CD4-positive, alpha-beta T cell treated with Interleukin-21 for 1 hour (primary cell): ENCODE results near the gene DMTF1.
"Not testable (repeated sequence)": the region's sequence is repeated elsewhere in the genome, so short reads cannot be mapped to it uniquely, and the experiment has no call there.

Experiments used
- DNase-seq: peaks from one replicate; pipeline ENCODE4 v3.0.0-alpha.2; 2020

DMTF1 gene

GRCh38 chr7:87202208-87202607 lies 50.0 kb downstream of the DMTF1 start:
- no peak for DNase-seq

GRCh38 chr7:87202705-87203104 lies 50.5 kb downstream of the DMTF1 start:
- DNase-seq, result no peak

- DNase-seq, result not testable (repeated sequence)
Measured at GRCh38 chr7:87203929-87204328, 51.7 kb downstream of the DMTF1 start.

- DNase-seq, result no peak
Measured at GRCh38 chr7:87204933-87205332, 52.7 kb downstream of the DMTF1 start.

GRCh38 chr7:87205701-87206100 lies 53.4 kb downstream of the DMTF1 start:
- DNase-seq, result not testable (repeated sequence)

GRCh38 chr7:87206361-87206760 lies 54.1 kb downstream of the DMTF1 start:
- no peak for DNase-seq

- DNase-seq, result no peak
Measured at GRCh38 chr7:87209295-87209924, 57.2 kb downstream of the DMTF1 start.

GRCh38 chr7:87210506-87210905 lies 58.3 kb downstream of the DMTF1 start:
- no peak for DNase-seq

- DNase-seq, result peak; percentile 20
Measured at GRCh38 chr7:87212498-87212897, 60.2 kb downstream of the DMTF1 start.

GRCh38 chr7:87213252-87213651 lies 61.0 kb downstream of the DMTF1 start:
- DNase-seq, result no peak

GRCh38 chr7:87213811-87214210 lies 61.6 kb downstream of the DMTF1 start:
- DNase-seq, result no peak

- DNase-seq, result no peak
Measured at GRCh38 chr7:87215046-87215445, 62.8 kb downstream of the DMTF1 start.

GRCh38 chr7:87216701-87217508 lies 64.7 kb downstream of the DMTF1 start:
- peak; percentile 69 for DNase-seq

GRCh38 chr7:87217983-87218653 lies 65.9 kb downstream of the DMTF1 start:
- peak; percentile 19 for DNase-seq

GRCh38 chr7:87218796-87219544 lies 66.7 kb downstream of the DMTF1 start:
- DNase-seq, result peak; percentile 57

GRCh38 chr7:87219545-87220025 lies 67.3 kb downstream of the DMTF1 start, which contains the start of gene TMEM243:
Gene TMEM243, minus strand, starts transcription at chr7:87219732. Its CDS starts 229 bp downstream, at chr7:87219503.
- peak; percentile 84 for DNase-seq

GRCh38 chr7:87220026-87220733 lies 67.9 kb downstream of the DMTF1 start:
- DNase-seq, result peak; percentile 83

- DNase-seq, result peak; percentile 14
Measured at GRCh38 chr7:87220734-87221215, 68.5 kb downstream of the DMTF1 start.

- no peak for DNase-seq
Measured at GRCh38 chr7:87223666-87224065, 71.4 kb downstream of the DMTF1 start.

GRCh38 chr7:87225696-87226095 lies 73.4 kb downstream of the DMTF1 start:
- DNase-seq, result no peak

GRCh38 chr7:87226495-87226894 lies 74.2 kb downstream of the DMTF1 start:
- no peak for DNase-seq

GRCh38 chr7:87231258-87231657 lies 79.0 kb downstream of the DMTF1 start:
- DNase-seq, result no peak
